ENCODE measurements around the gene MAD2L1BP. TPM values are rescaled to one million over a fixed set of nuclear protein-coding genes. Genes with fewer than 3 reads are reported as not detected.

The MAD2L1BP gene
- total RNA-seq, 2 experiments from 2014 or later, result 29.0 to 31.7 TPM

DNA sequence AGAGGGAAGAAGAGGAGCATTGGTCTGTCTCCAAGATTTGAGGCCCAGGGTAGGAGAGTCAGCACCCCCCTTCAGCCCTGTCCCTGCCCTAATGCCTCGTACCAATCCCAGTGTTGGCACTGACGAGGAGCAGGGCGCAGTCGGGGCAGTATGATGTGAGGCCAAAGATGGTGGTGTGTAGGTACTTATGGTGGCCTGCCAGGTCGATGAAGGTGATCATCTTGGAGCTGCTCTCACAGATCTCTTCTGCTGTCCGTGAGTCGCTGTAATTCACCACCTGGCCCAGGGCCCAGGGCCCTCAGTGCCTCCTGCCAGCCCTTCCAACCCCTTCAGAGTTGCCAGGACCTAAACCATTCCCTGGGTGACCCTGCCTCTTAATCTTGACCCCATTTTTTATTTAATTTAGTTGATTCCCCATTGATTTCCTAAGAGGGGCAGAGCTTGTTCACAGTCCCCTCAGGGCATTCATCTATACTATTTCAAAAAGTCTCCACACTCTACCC is 10.8 kb upstream of the MAD2L1BP start:
- intact Hi-C loops (cut with micrococcal nuclease), result no loop called here
- no peak for DNase-seq
- H3K36me3 Mint-ChIP-seq (ENCODE audit: low read depth), result peaks cover 43% of the 10 kb centered on the region
- POLR2A ChIA-PET, result interaction anchor here (1.6 kb wide), 1 partner anchor 10 kb away, joined by 5 read pairs; no protein-coding TSS in a partner anchor
- TF ChIP-seq, protein P1, sequence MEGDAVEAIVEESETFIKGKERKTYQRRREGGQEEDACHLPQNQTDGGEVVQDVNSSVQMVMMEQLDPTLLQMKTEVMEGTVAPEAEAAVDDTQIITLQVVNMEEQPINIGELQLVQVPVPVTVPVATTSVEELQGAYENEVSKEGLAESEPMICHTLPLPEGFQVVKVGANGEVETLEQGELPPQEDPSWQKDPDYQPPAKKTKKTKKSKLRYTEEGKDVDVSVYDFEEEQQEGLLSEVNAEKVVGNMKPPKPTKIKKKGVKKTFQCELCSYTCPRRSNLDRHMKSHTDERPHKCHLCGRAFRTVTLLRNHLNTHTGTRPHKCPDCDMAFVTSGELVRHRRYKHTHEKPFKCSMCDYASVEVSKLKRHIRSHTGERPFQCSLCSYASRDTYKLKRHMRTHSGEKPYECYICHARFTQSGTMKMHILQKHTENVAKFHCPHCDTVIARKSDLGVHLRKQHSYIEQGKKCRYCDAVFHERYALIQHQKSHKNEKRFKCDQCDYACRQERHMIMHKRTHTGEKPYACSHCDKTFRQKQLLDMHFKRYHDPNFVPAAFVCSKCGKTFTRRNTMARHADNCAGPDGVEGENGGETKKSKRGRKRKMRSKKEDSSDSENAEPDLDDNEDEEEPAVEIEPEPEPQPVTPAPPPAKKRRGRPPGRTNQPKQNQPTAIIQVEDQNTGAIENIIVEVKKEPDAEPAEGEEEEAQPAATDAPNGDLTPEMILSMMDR (IDR thresholded peaks at IDR 0.05), result no peak
- H3K27ac Mint-ChIP-seq, result no peak overlapping the region
- H3K4me1 Mint-ChIP-seq (ENCODE audit: low read depth), result peaks cover 18% of the 10 kb centered on the region
- CTCF ChIA-PET, result no interaction called here
- H3K4me3 Mint-ChIP-seq, result no peak overlapping the region
- H3K27me3 Mint-ChIP-seq, result no peaks in the 10 kb centered on the region
- ATAC-seq, result no peak
- H3K9me3 Mint-ChIP-seq, result no peaks in the 10 kb centered on the region

DNA sequence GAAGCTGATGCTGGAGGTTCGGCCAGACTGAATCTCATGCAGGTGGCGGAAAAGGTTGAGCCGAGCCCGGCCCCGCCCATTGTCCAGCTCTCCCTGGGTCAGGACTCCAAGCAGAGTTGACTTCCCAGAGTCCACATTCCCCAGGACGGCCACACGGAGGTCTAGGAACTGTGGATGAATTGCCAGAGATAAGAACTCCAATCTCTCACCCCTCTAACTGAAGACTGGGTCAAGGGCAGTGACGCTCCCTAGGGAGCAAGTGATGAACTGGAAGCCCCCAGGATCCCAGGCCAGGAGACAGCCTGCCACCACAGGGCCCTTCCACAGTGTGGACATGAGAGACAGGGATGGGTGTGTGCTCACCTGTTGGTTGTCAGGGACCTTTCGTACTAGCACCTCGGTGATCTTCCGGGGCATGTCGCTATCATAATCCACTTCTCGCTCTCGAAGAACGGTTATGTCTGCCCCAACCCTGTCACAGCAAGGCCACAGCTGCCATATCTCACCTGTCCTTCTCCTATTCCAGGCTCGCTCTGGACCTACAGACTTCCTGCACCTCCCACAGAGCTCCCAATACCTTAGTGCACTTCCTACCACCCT is 10.1 kb upstream of the MAD2L1BP start:
- H3K27me3 Mint-ChIP-seq, result no peaks in the 10 kb centered on the region
- no peak for DNase-seq
- H3K36me3 Mint-ChIP-seq (ENCODE audit: low read depth), result peaks cover 43% of the 10 kb centered on the region
- H3K4me3 Mint-ChIP-seq, result no peak overlapping the region
- TF ChIP-seq, protein P1 (IDR thresholded peaks at IDR 0.05), result no peak
- no peak for ATAC-seq
- intact Hi-C loops (cut with micrococcal nuclease), result no loop called here
- H3K4me1 Mint-ChIP-seq (ENCODE audit: low read depth), result peaks cover 22% of the 10 kb centered on the region
- POLR2A ChIA-PET, result interaction anchor here (1.6 kb wide), 1 partner anchor 11 kb away, joined by 5 read pairs; no protein-coding TSS in a partner anchor
- no peaks in the 10 kb centered on the region for H3K9me3 Mint-ChIP-seq
- CTCF ChIA-PET, result no interaction called here
- H3K27ac Mint-ChIP-seq, result no peak overlapping the region

DNA sequence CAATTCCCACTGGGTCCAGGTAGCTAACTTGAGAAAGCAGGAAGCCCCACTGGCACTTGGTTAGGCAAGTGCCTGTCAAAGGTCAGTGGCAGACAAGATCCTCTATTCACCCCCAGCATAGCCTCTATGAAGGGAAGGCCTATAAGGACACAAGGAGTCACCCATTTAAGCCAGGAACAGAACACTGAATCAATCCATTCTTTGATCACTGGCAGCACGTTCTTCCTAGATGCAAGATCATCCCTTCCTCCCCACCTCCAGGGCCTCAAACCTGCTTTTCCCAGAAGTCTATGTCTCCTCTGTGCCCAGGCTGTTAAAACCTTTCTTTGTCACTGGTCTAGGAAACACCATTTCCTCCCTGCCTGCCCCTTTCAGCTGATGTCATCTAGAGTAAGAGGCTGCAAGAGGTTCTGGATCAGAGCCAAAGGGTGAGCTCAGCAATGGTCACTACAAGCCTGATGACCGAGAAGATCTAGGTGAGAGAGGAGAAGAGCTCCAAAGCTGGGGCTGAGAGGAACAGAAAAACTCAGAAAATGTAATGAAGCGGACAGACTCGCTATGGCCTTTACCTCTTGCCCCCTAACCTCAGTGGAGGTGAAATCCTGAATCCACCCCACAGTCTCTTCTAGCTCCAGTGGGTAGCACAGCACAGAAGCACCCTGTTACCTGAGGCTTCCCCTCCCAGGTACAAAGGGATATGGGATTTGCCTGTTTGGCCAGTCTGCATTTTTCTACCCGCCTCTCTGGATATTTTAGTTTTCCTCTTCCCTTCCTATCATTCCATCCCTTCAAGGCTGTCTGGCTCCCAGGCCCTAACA is 8.4 kb upstream of the MAD2L1BP start:
- intact Hi-C loops (cut with micrococcal nuclease), result no loop called here
- TF ChIP-seq, protein P1 (IDR thresholded peaks at IDR 0.05), result no peak
- peak overlapping the region; percentile 98 for H3K4me3 Mint-ChIP-seq
- no peaks in the 10 kb centered on the region for H3K27me3 Mint-ChIP-seq
- ChIA-PET POLR2A (interaction anchor here (1.0 to 1.2 kb wide), 4 partner anchors 9 to 36 kb away, joined by 3 to 4 read pairs (median 3); no protein-coding TSS in a partner anchor), CTCF (interaction anchor here (0.9 to 1.1 kb wide), 2 partner anchors 19 to 41 kb away, joined by 3 read pairs; no protein-coding TSS in a partner anchor)
- H3K9me3 Mint-ChIP-seq, result no peaks in the 10 kb centered on the region
- peaks cover 36% of the 10 kb centered on the region for H3K36me3 Mint-ChIP-seq (ENCODE audit: low read depth)
- H3K27ac Mint-ChIP-seq, result peak overlapping the region; percentile 87
- DNase-seq, result peak; percentile 46
- ATAC-seq, result no peak
- H3K4me1 Mint-ChIP-seq (ENCODE audit: low read depth), result peaks cover 23% of the 10 kb centered on the region

DNA sequence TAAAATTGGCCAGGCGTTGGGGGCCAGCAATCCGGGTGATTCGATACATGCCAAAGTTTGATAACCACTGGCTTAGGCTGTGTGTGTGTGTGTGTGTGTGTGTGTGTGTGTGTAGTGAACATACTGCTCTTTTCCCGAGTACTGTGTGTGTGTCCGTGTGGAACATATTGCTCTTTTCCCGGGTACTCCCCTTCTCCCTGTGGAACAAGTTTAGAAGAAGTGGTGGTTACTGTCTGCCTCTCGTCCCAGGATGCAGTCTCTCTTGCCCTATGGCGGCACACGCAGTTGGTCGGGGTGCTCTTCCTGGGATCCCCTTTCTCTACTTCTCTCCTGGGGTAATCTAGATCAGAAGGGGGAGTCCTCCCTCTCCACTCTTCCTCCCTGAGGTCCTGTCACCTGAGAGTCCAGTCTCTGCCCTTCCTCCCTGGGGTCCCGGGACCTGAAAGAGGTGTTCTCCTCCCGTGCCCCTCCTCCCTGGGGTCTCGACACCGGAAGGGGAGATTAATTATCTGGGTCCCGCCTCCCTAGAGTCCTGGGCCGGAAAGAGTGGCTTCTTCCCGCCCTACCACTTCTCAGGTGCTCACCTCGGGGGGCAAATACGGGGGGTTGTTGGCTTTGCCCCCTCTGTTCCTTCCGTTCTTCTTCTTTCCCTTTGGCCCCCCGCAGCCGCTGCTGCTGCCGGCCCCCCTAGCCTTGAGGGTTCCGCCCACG is 7.1 kb upstream of the MAD2L1BP start:
- Mint-ChIP-seq H3K27ac (peak overlapping the region; percentile 100), H3K27me3 (no peaks in the 10 kb centered on the region), H3K9me3 (no peaks in the 10 kb centered on the region), H3K36me3 (ENCODE audit: low read depth) (peaks cover 29% of the 10 kb centered on the region), H3K4me3 (peak overlapping the region; percentile 98), H3K4me1 (ENCODE audit: low read depth) (peaks cover 23% of the 10 kb centered on the region)
- intact Hi-C loops (cut with micrococcal nuclease), result no loop called here
- CTCF ChIA-PET, result interaction anchor here (1.1 to 2.5 kb wide), 4 partner anchors 20 to 451 kb away, joined by 3 to 17 read pairs (median 8); partner anchors contain the start of gene VEGFA
- DNase-seq (peak; percentile 74), ATAC-seq (peak; percentile 35)
- POLR2A ChIA-PET, result interaction anchor here (0.7 to 2.2 kb wide), 7 partner anchors 15 to 146 kb away, joined by 3 to 10 read pairs (median 3); partner anchors contain the start of genes POLH and XPO5
- TF ChIP-seq, protein P1 (IDR thresholded peaks at IDR 0.05), result no peak
